ENCODE data around the gene NENF. TPM values are rescaled to one million over a fixed set of nuclear protein-coding genes. Genes with fewer than 3 reads are reported as not detected.

The NENF gene
- total RNA-seq, 1 donor from 2014 or later = 6.8 TPM

DNA sequence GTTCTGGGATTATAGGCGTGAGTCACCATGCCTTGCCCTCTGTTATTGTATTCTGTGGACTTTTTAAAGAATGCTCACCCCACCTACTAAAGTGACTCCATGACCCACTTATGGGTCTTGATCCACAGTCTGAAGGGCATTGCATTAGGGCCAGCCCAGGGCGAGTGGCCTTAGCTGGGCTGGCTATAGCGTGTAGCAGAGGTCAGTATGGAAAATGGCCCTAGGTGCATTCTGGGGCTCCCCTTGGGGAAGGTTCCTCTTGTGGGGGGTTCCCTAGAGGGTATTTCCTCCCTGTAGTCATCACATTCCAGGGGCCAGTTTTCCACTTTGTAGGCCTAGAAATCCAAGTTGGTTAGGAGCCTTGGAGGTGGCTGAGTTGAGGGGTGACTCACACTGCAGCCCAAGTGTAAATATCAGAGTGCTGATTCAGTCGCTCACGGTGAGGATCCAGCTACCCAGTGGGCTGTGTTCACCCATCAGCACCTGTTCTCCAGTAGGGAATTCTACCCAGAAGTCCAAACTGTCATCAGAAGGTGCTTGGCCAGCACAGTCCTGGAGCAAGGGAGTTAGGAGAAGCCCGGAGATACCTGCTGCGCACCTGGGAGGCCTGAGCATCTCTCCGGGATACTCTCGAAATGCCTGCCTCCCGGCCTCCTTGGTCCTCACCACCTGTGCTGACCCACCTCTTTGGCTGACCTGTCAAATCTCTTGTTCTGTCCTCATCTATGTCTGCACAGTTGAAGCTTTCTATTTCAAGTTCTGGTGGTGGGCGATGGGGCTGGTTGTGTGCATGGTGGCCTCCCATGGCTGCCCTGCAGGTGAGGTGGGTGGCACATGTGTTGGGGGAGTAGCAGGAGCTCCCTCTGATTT, 52.2 kb downstream of the NENF start:
- H3F3A ChIP-seq (ENCODE audit: low read depth) = no peaks in the 10 kb centered on the region
- no peak overlapping the region for H3K4me2 ChIP-seq
- no peak overlapping the region for H3K9ac ChIP-seq
- H3K27ac Mint-ChIP-seq = peak overlapping the region; percentile 93
- DNase-seq (ENCODE audit: low spot score) = no peak
- no peaks in the 10 kb centered on the region for H3K36me3 ChIP-seq
- H3K27ac ChIP-seq = no peak overlapping the region
- no peaks in the 10 kb centered on the region for H3K79me2 ChIP-seq (ENCODE audit: low read depth)
- peaks cover 11% of the 10 kb centered on the region for H3K4me1 ChIP-seq
- no peak overlapping the region for H3K4me3 Mint-ChIP-seq
- peaks cover 2% of the 10 kb centered on the region for H3K9me3 Mint-ChIP-seq
- H3K4me3 ChIP-seq = no peak overlapping the region
- H4K20me1 ChIP-seq (ENCODE audit: low read depth) = no peaks in the 10 kb centered on the region
- H3K36me3 Mint-ChIP-seq = no peaks in the 10 kb centered on the region
- peaks cover 28% of the 10 kb centered on the region for H3K27me3 Mint-ChIP-seq (ENCODE audit: insufficient read depth, low read depth)
- H3K4me1 Mint-ChIP-seq = peaks cover 59% of the 10 kb centered on the region
- no peak for TF ChIP-seq EZH2phosphoT487 (IDR thresholded peaks at IDR 0.05)
- TF ChIP-seq, protein P1, sequence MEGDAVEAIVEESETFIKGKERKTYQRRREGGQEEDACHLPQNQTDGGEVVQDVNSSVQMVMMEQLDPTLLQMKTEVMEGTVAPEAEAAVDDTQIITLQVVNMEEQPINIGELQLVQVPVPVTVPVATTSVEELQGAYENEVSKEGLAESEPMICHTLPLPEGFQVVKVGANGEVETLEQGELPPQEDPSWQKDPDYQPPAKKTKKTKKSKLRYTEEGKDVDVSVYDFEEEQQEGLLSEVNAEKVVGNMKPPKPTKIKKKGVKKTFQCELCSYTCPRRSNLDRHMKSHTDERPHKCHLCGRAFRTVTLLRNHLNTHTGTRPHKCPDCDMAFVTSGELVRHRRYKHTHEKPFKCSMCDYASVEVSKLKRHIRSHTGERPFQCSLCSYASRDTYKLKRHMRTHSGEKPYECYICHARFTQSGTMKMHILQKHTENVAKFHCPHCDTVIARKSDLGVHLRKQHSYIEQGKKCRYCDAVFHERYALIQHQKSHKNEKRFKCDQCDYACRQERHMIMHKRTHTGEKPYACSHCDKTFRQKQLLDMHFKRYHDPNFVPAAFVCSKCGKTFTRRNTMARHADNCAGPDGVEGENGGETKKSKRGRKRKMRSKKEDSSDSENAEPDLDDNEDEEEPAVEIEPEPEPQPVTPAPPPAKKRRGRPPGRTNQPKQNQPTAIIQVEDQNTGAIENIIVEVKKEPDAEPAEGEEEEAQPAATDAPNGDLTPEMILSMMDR (IDR thresholded peaks at IDR 0.05) = no peak
- no peak for TF ChIP-seq EZH2 (IDR thresholded peaks at IDR 0.05)
- H2AFZ ChIP-seq (replicated peaks) = no peak overlapping the region
- H3K27me3 ChIP-seq = no peaks in the 10 kb centered on the region
- H3K9me3 ChIP-seq (ENCODE audit: low read depth) = no peaks in the 10 kb centered on the region

DNA sequence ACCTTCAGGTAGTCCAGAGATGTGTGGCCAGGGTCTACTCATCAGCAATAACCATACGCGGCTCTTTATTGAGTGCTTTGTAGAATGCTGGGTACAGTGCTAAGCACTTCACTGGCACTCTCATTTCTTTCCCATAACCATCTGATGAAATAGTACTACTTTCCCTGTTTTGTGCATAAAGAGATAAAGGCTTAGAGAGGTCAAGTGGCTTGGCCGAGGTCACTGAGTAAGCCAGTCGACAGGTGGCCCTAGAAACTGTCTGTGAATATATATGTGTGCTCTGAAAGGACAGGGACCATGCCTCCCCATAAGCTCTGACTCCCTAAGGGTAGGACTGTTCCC, 52.8 kb downstream of the NENF start:
- Histone ChIP-seq H3K79me2 (ENCODE audit: low read depth) (no peaks in the 10 kb centered on the region), H3K27ac (no peak overlapping the region), H3K4me3 (no peak overlapping the region), H4K20me1 (ENCODE audit: low read depth) (no peaks in the 10 kb centered on the region), H3K9ac (no peak overlapping the region), H3K36me3 (no peaks in the 10 kb centered on the region), H3K9me3 (ENCODE audit: low read depth) (no peaks in the 10 kb centered on the region), H3F3A (ENCODE audit: low read depth) (no peaks in the 10 kb centered on the region), H3K4me2 (no peak overlapping the region), H2AFZ (replicated peaks) (no peak overlapping the region), H3K4me1 (peaks cover 12% of the 10 kb centered on the region), H3K27me3 (no peaks in the 10 kb centered on the region)
- no peak for TF ChIP-seq EZH2phosphoT487 (IDR thresholded peaks at IDR 0.05)
- H3K27me3 Mint-ChIP-seq (ENCODE audit: insufficient read depth, low read depth) = peaks cover 28% of the 10 kb centered on the region
- peaks cover 2% of the 10 kb centered on the region for H3K9me3 Mint-ChIP-seq
- no peak for DNase-seq (ENCODE audit: low spot score)
- no peak overlapping the region for H3K4me3 Mint-ChIP-seq
- no peaks in the 10 kb centered on the region for H3K36me3 Mint-ChIP-seq
- H3K4me1 Mint-ChIP-seq = peaks cover 59% of the 10 kb centered on the region
- H3K27ac Mint-ChIP-seq = peak overlapping the region; percentile 93

- H4K20me1 ChIP-seq (ENCODE audit: low read depth) = no peaks in the 10 kb centered on the region
- no peak for DNase-seq (ENCODE audit: low spot score)
- H3K9me3 Mint-ChIP-seq = peaks cover 2% of the 10 kb centered on the region
- H3K36me3 Mint-ChIP-seq = no peaks in the 10 kb centered on the region
- peaks cover 60% of the 10 kb centered on the region for H3K4me1 Mint-ChIP-seq
- H3K79me2 ChIP-seq (ENCODE audit: low read depth) = no peaks in the 10 kb centered on the region
- peaks cover 14% of the 10 kb centered on the region for H3K4me1 ChIP-seq
- H3K27me3 ChIP-seq = no peaks in the 10 kb centered on the region
- H3K27me3 Mint-ChIP-seq (ENCODE audit: insufficient read depth, low read depth) = peaks cover 26% of the 10 kb centered on the region
- H3K4me3 Mint-ChIP-seq = no peak overlapping the region
- TF ChIP-seq EZH2phosphoT487 (IDR thresholded peaks at IDR 0.05) (no peak), EZH2 (IDR thresholded peaks at IDR 0.05) (no peak)
- TF ChIP-seq, protein P1 (IDR thresholded peaks at IDR 0.05) = no peak
- no peaks in the 10 kb centered on the region for H3F3A ChIP-seq (ENCODE audit: low read depth)
- H3K27ac Mint-ChIP-seq = peak overlapping the region; percentile 93
- H3K4me2 ChIP-seq = no peak overlapping the region
- no peak overlapping the region for H2AFZ ChIP-seq (replicated peaks)
- no peak overlapping the region for H3K27ac ChIP-seq
- no peak overlapping the region for H3K9ac ChIP-seq
- H3K4me3 ChIP-seq = no peak overlapping the region
- no peaks in the 10 kb centered on the region for H3K9me3 ChIP-seq (ENCODE audit: low read depth)
- H3K36me3 ChIP-seq = no peaks in the 10 kb centered on the region
Measured at GRCh38 chr1:212485913-212486618, 53.3 kb downstream of the NENF start.

- Mint-ChIP-seq H3K4me3 (no peak overlapping the region), H3K27me3 (ENCODE audit: insufficient read depth, low read depth) (peaks cover 26% of the 10 kb centered on the region), H3K27ac (peak overlapping the region; percentile 46), H3K36me3 (no peaks in the 10 kb centered on the region), H3K9me3 (peaks cover 2% of the 10 kb centered on the region), H3K4me1 (peaks cover 65% of the 10 kb centered on the region)
- Histone ChIP-seq H3K27ac (no peak overlapping the region), H3K4me2 (no peak overlapping the region), H3K36me3 (no peaks in the 10 kb centered on the region), H3K79me2 (ENCODE audit: low read depth) (no peaks in the 10 kb centered on the region), H3K4me1 (peaks cover 14% of the 10 kb centered on the region), H4K20me1 (ENCODE audit: low read depth) (no peaks in the 10 kb centered on the region), H3F3A (ENCODE audit: low read depth) (no peaks in the 10 kb centered on the region), H3K27me3 (no peaks in the 10 kb centered on the region), H3K9ac (no peak overlapping the region), H3K9me3 (ENCODE audit: low read depth) (no peaks in the 10 kb centered on the region), H3K4me3 (no peak overlapping the region), H2AFZ (replicated peaks) (no peak overlapping the region)
- TF ChIP-seq, protein P1 (IDR thresholded peaks at IDR 0.05) = no peak
- TF ChIP-seq EZH2phosphoT487 (IDR thresholded peaks at IDR 0.05) (no peak), EZH2 (IDR thresholded peaks at IDR 0.05) (no peak)
- DNase-seq (ENCODE audit: low spot score) = no peak
Measured at GRCh38 chr1:212486619-212486975, 53.9 kb downstream of the NENF start.
